DMS 273 (cell line): ENCODE measurements around the gene DDB1.
"Not testable (repeated sequence)": the region's sequence is repeated elsewhere in the genome, so short reads cannot be mapped to it uniquely, and the experiment has no call there.

ENCODE experiments used
- DNase-seq: peaks from one replicate; lab custom pipeline; 2025; ENCODE audit not compliant: unreplicated experiment; lab: John Stamatoyannopoulos, UW

DDB1 gene

DNA sequence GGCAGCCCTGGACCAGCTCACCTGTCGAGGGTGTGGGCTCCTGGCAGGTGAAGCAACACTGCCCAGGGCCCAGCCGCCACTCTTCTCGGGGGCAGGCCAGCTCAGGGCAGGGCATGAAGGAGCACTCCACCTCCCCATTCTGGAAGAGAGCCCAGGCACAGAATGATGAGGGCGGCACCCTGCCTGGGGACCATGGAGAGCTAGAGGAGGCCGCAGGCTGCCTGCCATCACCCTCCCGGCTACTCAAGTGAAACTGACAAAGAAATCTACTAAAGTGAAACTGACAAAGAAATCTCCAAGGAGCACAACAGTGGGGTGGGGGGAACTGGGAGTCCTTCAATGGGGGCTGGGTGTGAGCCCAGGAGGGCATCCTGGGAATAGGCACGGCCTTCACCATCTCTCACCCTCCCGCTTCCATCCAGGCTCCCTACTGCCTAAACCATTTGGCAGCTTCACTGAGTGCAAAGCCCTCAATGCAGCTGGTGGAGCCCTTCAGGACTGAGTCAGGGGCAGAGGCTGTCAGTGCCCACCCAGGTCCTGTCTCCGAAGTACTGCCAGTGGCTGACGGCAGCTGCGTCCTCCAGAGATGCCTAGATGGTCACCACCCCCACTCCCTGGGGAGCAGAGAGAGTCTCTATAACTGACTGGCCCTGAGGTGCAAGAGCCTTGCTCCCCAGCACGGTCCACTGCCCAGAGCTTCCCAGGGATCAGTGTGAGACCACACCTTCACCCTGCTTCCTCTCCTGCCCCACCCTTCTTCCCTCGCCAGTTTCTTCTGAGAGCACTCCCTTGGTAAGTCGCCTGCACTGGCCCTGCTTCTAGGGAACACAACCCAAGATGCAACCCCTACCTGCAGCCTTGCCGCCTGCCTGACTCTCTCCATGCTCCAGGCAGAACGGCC is 59.5 kb downstream of the DDB1 start:
- DNase-seq: no peak

- no peak for DNase-seq
These were observed 60.2 kb downstream of the DDB1 start for GRCh38 chr11:61272731-61273130.

- no peak for DNase-seq
These were observed 62.4 kb downstream of the DDB1 start for GRCh38 chr11:61270354-61271076.

GRCh38 chr11:61268588-61269250 is 64.2 kb downstream of the DDB1 start:
- DNase-seq: no peak

DNA sequence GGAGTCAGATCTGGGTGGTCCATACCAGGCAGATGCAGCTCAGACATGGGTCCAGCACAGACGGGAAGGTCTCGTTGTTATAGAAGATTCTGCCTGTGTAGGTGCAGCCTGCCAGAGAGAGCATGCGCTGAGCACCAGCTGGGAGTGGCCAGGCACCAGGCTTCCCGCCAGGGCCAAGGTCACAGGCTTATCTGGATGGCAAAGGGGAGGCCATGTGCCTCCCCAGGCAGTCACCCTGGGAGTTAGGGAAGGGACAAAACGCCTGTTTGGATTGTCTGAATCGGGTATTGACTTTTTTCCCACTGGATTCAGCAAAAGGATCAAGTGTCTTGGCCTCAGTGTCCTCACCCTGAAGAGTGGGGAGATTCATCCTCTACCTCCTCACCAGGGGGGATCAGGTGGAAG is 65.5 kb downstream of the DDB1 start:
- DNase-seq: no peak

- DNase-seq: no peak
These were observed 66.3 kb downstream of the DDB1 start for GRCh38 chr11:61266602-61267001.

DNA sequence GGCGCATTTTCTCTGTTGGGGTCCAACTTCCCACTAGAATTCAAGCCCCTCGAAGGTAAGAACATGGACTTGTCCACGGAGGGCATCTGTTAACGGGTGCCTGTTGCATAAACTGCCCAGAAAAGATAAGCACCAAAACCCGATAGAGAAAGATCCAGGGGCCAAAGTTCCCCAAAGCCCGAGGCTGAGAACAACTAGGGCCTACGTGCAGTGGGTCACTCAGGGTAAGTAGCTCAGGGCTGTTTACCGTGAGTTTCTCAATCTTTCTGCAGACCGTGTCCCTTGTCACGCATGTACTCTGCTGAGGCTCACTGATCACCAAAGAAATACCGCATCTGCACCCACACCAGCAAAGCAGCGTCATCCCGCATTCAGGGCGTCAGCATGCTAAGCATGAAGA is 67.5 kb downstream of the DDB1 start:
- DNase-seq: no peak

- no peak for DNase-seq
These were observed 68.1 kb downstream of the DDB1 start for GRCh38 chr11:61264795-61265194.

DNA sequence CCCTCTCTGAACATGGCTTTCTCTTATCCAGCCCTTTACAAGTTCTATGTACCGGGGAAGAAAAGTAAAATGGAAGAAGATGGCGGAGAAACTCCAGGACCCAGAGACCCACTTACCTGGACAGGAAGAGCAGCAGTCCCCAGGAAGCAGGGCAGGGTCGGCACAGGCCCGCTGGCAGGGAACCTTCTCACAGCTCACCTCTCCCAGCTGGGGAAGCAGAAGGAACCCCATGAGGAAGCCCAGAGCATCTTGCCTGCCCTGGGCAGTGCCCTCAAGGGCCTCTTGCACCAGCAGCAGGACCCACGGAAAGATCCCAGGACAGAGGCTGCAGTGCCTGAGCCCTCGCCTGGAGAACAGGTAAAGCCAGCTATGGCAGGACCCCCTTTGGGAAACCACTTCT is 68.5 kb downstream of the DDB1 start:
- DNase-seq: no peak

DNA sequence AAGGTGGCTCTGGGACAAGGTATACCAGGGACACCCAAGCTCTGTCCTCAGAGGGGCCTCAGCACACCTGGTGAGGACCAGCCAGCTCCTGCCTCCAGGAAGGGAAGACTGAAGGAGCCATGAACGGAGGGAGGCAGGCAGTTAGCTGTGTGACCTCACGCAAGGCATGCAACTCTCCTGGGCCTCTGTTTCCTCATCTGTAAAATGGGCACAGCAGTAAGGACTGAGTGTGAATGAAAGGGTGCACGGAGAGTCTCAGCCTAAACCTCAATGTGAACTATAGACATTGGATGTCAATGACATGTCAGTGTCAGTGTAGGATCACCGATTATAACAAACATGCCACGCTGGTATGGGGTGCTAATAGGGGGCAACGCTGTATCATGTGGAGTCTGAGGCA is 73.5 kb downstream of the DDB1 start:
- DNase-seq: no peak

GRCh38 chr11:61258546-61258945 is 74.4 kb downstream of the DDB1 start:
- DNase-seq: no peak

DNA sequence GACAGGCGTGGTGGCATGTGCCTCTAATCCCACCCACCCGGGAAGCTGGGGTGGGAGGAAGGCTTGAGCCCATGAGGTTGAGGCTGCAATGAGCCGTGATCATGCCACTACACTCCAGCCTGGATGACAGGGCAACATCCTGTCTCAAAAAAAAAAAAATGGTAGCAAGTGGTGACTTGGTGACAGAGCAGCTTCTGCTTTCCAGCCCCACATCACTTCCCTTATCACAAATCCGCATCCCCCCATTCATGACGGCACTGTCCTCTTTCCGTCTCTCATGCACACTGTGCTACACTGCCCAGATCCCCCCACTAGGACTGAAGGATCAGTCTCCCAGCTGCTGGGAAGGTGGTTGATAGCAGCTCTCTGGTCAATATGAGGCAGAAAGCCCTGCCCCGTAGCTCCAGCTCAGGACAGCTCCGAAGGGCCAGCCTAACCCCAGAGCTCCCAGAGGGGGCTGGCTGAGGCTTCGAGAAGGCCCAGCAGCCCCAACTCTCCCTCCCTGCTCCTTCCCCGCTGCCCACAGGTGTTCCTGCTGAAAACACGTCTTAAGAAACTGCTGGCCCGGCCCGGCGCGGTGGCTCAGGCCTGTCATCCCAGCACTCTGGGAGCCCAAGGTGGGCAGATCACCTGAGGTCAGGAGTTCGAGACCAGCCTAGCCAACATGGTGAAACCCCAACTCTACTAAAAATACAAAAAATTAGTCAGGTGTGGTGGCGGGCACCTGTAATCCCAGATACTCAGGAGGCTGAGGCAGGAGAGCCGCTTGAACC is 76.0 kb downstream of the DDB1 start:
- no peak for DNase-seq

GRCh38 chr11:61254403-61255025 is 78.4 kb downstream of the DDB1 start:
- DNase-seq: peak; percentile 66

DNA sequence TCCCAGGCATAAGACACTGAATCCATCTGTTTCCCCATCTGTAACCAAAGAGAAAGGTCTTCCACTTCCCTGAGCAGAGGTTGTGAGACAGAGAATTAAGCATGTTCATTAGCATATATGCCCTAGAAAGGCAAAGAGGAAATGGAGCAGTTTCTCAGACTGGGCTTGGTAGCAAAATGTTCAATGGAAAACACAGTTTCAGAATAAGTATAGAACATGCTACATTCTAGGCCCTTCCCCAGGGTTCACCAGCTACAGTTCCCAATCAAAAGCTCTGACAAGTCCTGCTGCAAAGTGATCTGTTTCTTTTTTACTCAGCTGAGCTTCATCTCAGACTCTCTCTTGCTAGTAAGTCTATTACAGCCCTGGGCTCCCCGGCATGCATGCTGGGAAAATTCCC is 80.6 kb downstream of the DDB1 start:
- DNase-seq: peak; percentile 48

DNA sequence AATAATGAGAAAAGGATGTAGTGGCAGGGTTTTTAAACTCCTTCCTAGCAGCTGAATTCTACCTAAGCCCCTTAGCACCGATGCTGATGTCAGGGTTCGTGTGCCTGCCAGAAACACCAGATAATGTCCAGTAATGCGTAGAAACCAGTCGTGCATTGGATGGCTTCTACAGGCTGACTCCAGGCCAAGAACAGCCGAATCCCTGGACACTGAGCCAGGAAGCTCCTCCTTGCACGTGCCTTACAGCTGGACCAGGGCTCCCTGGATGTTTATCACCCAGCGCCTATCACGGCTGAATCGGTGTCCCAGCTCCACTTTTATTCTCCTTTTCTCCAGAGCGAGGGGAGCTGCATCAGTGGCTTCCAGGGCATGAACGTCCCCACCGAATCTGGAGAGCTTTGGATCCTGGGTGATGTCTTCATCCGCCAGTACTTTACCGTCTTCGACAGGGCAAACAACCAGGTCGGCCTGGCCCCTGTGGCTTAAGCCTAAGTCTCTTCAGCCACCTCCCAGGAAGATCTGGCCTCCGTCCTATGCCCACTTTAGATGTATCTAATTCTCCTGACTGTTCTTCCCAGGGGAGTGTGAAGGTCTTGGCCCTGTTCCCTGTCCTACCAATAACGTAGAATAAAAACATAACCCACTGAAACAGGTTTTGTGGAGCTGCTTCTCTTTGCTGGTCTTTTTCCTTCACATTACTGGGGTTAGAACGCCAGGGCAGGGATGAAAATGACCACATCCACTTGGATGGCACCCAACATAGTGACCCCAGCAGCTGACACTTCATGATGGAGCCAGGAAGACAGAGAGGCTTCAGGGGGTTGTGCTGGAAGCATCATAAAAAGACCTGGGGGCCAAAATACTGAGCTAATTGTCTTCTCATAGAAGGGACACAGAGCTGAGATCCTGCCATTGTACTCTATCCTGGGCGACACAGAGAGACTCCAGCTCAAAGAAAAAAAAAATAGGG is 81.8 kb downstream of the DDB1 start:
- not testable (repeated sequence) for DNase-seq
